Endothelial cell (in vitro differentiated cells): ENCODE measurements around the gene GDNF. TPM values are rescaled to one million over a fixed set of nuclear protein-coding genes. Genes with fewer than 3 reads are reported as not detected.

Experiments used
- DNase-seq: peaks from one replicate; pipeline ENCODE4 v3.0.0; 2021; ENCODE audit warnings: low spot score
- H3K27ac Mint-ChIP-seq: one replicate; pipeline ENCODE4 v1.8.0; 2021; ENCODE audit warnings: mixed read lengths, inconsistent platforms; ENCODE audit not compliant: unreplicated experiment
- H3K27me3 Mint-ChIP-seq: one replicate; pipeline ENCODE4 v1.8.0; 2021; ENCODE audit warnings: mild to moderate bottlenecking, moderate library complexity, mixed read lengths, inconsistent platforms; ENCODE audit not compliant: unreplicated experiment
- H3K36me3 Mint-ChIP-seq: one replicate; pipeline ENCODE4 v1.8.0; 2021; ENCODE audit warnings: mild to moderate bottlenecking, low read depth, mixed read lengths, inconsistent platforms; ENCODE audit not compliant: unreplicated experiment
- H3K4me1 Mint-ChIP-seq: one replicate; pipeline ENCODE4 v1.8.0; 2021; ENCODE audit warnings: mild to moderate bottlenecking, mixed read lengths, inconsistent platforms; ENCODE audit not compliant: unreplicated experiment
- H3K4me3 Mint-ChIP-seq: one replicate; pipeline ENCODE4 v1.8.0; 2021; ENCODE audit warnings: mild to moderate bottlenecking, mixed read lengths, inconsistent platforms; ENCODE audit not compliant: unreplicated experiment
- H3K9me3 Mint-ChIP-seq: one replicate; pipeline ENCODE4 v1.8.0; 2021; ENCODE audit warnings: mixed read lengths, inconsistent platforms; ENCODE audit not compliant: unreplicated experiment
- CTCF ChIP-seq: fragments of 200-600 bp; sonication (generic); IDR thresholded peaks from one replicate; pipeline ENCODE4 v1.5.0; 2021; ENCODE audit warnings: antibody characterized with exemption; ENCODE audit not compliant: unreplicated experiment
- total RNA-seq: library from RNA; stranded (reverse); fragmentation: NEBNext Ultra II Directional; extraction: Animal tissue kit (Norgen Biotek cat#: 25700); gene quantifications from one replicate; pipeline ENCODE4 v1.2.1, GENCODE V29; 2021; ENCODE audit not compliant: unreplicated experiment

GDNF gene
- total RNA-seq, 1 donor from 2014 or later, result not detected

- H3K4me3 Mint-ChIP-seq, result no peak overlapping the region
- H3K9me3 Mint-ChIP-seq, result peaks cover 16% of the 10 kb centered on the region
- no peak for DNase-seq
- no peak for TF ChIP-seq CTCF
- no peaks in the 10 kb centered on the region for H3K4me1 Mint-ChIP-seq
- peaks cover 5% of the 10 kb centered on the region for H3K36me3 Mint-ChIP-seq
- H3K27ac Mint-ChIP-seq, result no peak overlapping the region
- H3K27me3 Mint-ChIP-seq, result no peaks in the 10 kb centered on the region
These were observed 46.7 kb downstream of the GDNF start for GRCh38 chr5:37792975-37793631.

- no peaks in the 10 kb centered on the region for H3K4me1 Mint-ChIP-seq
- peaks cover 16% of the 10 kb centered on the region for H3K9me3 Mint-ChIP-seq
These were observed 48.5 kb downstream of the GDNF start for GRCh38 chr5:37791321-37791720.

GRCh38 chr5:37789991-37790390 is 49.9 kb downstream of the GDNF start:
- Mint-ChIP-seq H3K27ac (no peak overlapping the region), H3K4me1 (no peaks in the 10 kb centered on the region), H3K36me3 (peaks cover 5% of the 10 kb centered on the region), H3K9me3 (peaks cover 10% of the 10 kb centered on the region), H3K4me3 (no peak overlapping the region), H3K27me3 (no peaks in the 10 kb centered on the region)
- no peak for DNase-seq
- TF ChIP-seq CTCF, result no peak

More at GRCh38 chr5:37791321-37791720, 48.5 kb downstream of the GDNF start:
- Mint-ChIP-seq H3K4me3 (no peak overlapping the region), H3K27me3 (no peaks in the 10 kb centered on the region), H3K36me3 (peaks cover 5% of the 10 kb centered on the region), H3K27ac (no peak overlapping the region)
- TF ChIP-seq CTCF, result no peak
- DNase-seq, result no peak

- H3K27ac Mint-ChIP-seq, result no peak overlapping the region
- no peak for TF ChIP-seq CTCF
- H3K9me3 Mint-ChIP-seq, result no peaks in the 10 kb centered on the region
- DNase-seq, result no peak
- H3K4me1 Mint-ChIP-seq, result no peaks in the 10 kb centered on the region
- no peaks in the 10 kb centered on the region for H3K27me3 Mint-ChIP-seq
- no peaks in the 10 kb centered on the region for H3K36me3 Mint-ChIP-seq
- H3K4me3 Mint-ChIP-seq, result no peak overlapping the region
These were observed 52.1 kb downstream of the GDNF start for GRCh38 chr5:37787742-37788141.

GRCh38 chr5:37786862-37787519 is 52.9 kb downstream of the GDNF start:
- Mint-ChIP-seq H3K4me3 (no peak overlapping the region), H3K9me3 (no peaks in the 10 kb centered on the region), H3K4me1 (no peaks in the 10 kb centered on the region), H3K36me3 (no peaks in the 10 kb centered on the region), H3K27ac (no peak overlapping the region), H3K27me3 (no peaks in the 10 kb centered on the region)
- no peak for TF ChIP-seq CTCF
- DNase-seq, result no peak
